DND-41 (cell line): ENCODE results near the gene CYTH3.
A peak's percentile ranks its signal among the peaks of the same experiment; 100 is the strongest.

Source experiments
- ATAC-seq: fragments of 200-7000 bp; cut with Tn5 transposase; 3 replicates; pipeline ENCODE4 v1.9.1; 2021; ENCODE audit warnings: low read depth; ENCODE audit not compliant: insufficient read depth
- DNase-seq: peaks from one replicate; pipeline ENCODE4 v3.0.0-alpha.2; 2020
- H2AFZ ChIP-seq: 2 replicates; pipeline ENCODE4 v1.6.0; 2012; ENCODE audit warnings: low read depth, low read length
- H3K27ac ChIP-seq: 2 replicates; pipeline ENCODE4 v1.5.1; 2012; ENCODE audit warnings: low read length, inconsistent platforms
- H3K27me3 ChIP-seq: fragments of 200-600 bp; sonication (generic); 2 replicates; pipeline ENCODE4 v1.6.0; 2012; ENCODE audit warnings: low read length, mild to moderate bottlenecking, inconsistent platforms; ENCODE audit not compliant: insufficient read depth, poor library complexity
- H3K36me3 ChIP-seq: 2 replicates; pipeline ENCODE4 v1.5.1; 2012; ENCODE audit warnings: low read length, inconsistent platforms; ENCODE audit not compliant: insufficient read depth
- H3K4me1 ChIP-seq: 2 replicates; pipeline ENCODE4 v1.5.1; 2012; ENCODE audit warnings: mild to moderate bottlenecking, low read length; ENCODE audit not compliant: insufficient read depth
- H3K4me2 ChIP-seq: 2 replicates; pipeline ENCODE4 v1.6.0; 2012; ENCODE audit warnings: mild to moderate bottlenecking, moderate library complexity, low read length, inconsistent platforms; ENCODE audit not compliant: insufficient read depth
- H3K4me3 ChIP-seq, 2 experiments: fragments of 200-600 bp in 1 of 2; shearing (Covaris generic) in 1 of 2; 2 replicates each; pipeline ENCODE4 v1.5.1; 2012 to 2016; ENCODE audit warnings: inconsistent platforms in 2 of 2, low read length in 2 of 2, mild to moderate bottlenecking in 2 of 2, low read depth in 1 of 2, moderate library complexity in 1 of 2
- H3K79me2 ChIP-seq: 2 replicates; pipeline ENCODE4 v1.6.0; 2012; ENCODE audit warnings: low read length, inconsistent platforms; ENCODE audit not compliant: insufficient read depth
- H3K9ac ChIP-seq: 2 replicates; pipeline ENCODE4 v1.6.0; 2012; ENCODE audit warnings: low read depth, mild to moderate bottlenecking, inconsistent platforms, low read length, moderate library complexity
- H3K9me3 ChIP-seq: 2 replicates; pipeline ENCODE4 v1.5.1; 2012; ENCODE audit warnings: low read length, moderate library complexity, mild to moderate bottlenecking, inconsistent platforms; ENCODE audit not compliant: insufficient read depth, severe bottlenecking
- H4K20me1 ChIP-seq: 2 replicates; pipeline ENCODE4 v1.6.0; 2012; ENCODE audit warnings: low read length; ENCODE audit not compliant: insufficient read depth
- EZH2 ChIP-seq: IDR thresholded peaks from 3 replicates; pipeline ENCODE4 v1.6.1; 2012; ENCODE audit warnings: borderline replicate concordance, low read depth, mild to moderate bottlenecking, moderate library complexity, low read length, inconsistent platforms; ENCODE audit not compliant: severe bottlenecking
- TF ChIP-seq, protein P1 (sequence below): IDR thresholded peaks from 2 replicates; pipeline ENCODE4 v1.5.1; 2012; ENCODE audit warnings: borderline replicate concordance, low read length, moderate library complexity, mild to moderate bottlenecking; ENCODE audit not compliant: poor library complexity, severe bottlenecking; ENCODE audit errors: extremely low read depth

The CYTH3 gene

DNA sequence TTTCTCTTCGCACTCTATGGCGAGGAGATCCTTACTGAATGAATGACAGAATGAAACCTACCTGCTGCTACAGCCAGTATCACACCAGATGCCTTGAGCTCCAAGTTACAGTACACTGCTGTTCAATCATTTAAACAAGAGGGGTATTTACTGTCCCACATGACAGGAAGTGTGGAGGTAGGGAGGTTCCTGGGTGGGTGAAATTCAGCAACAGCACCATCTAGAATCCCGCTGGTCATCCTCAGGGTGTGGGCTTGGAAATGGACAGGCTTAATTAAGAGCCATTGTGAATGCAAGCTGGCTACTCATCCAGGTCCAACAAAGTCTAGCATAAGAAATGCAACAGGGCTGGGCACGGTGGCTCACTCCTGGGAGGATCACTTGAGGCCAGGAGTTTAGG lies 14.7 kb downstream of the CYTH3 start:
- Histone ChIP-seq H3K79me2 (peaks cover 3% of the 10 kb centered on the region; the same call in 1 of the 2 replicates), H3K4me1 (peaks cover 32% of the 10 kb centered on the region), H2AFZ (no peak overlapping the region), H3K9ac (no peak overlapping the region), H3K27me3 (no peaks in the 10 kb centered on the region), H4K20me1 (peaks cover 3% of the 10 kb centered on the region; the same call in 1 of the 2 replicates), H3K27ac (no peak overlapping the region; the same call in 1 of the 2 replicates), H3K9me3 (no peaks in the 10 kb centered on the region), H3K4me3 (no peak overlapping the region), H3K36me3 (no peaks in the 10 kb centered on the region), H3K4me2 (peak overlapping the region; percentile 15; the same call in 1 of the 2 replicates)
- TF ChIP-seq, protein P1, sequence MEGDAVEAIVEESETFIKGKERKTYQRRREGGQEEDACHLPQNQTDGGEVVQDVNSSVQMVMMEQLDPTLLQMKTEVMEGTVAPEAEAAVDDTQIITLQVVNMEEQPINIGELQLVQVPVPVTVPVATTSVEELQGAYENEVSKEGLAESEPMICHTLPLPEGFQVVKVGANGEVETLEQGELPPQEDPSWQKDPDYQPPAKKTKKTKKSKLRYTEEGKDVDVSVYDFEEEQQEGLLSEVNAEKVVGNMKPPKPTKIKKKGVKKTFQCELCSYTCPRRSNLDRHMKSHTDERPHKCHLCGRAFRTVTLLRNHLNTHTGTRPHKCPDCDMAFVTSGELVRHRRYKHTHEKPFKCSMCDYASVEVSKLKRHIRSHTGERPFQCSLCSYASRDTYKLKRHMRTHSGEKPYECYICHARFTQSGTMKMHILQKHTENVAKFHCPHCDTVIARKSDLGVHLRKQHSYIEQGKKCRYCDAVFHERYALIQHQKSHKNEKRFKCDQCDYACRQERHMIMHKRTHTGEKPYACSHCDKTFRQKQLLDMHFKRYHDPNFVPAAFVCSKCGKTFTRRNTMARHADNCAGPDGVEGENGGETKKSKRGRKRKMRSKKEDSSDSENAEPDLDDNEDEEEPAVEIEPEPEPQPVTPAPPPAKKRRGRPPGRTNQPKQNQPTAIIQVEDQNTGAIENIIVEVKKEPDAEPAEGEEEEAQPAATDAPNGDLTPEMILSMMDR, result no peak
- TF ChIP-seq EZH2, result no peak
- ATAC-seq, result peak; percentile 47; the same call in 1 of the 3 replicates
- DNase-seq, result no peak

DNA sequence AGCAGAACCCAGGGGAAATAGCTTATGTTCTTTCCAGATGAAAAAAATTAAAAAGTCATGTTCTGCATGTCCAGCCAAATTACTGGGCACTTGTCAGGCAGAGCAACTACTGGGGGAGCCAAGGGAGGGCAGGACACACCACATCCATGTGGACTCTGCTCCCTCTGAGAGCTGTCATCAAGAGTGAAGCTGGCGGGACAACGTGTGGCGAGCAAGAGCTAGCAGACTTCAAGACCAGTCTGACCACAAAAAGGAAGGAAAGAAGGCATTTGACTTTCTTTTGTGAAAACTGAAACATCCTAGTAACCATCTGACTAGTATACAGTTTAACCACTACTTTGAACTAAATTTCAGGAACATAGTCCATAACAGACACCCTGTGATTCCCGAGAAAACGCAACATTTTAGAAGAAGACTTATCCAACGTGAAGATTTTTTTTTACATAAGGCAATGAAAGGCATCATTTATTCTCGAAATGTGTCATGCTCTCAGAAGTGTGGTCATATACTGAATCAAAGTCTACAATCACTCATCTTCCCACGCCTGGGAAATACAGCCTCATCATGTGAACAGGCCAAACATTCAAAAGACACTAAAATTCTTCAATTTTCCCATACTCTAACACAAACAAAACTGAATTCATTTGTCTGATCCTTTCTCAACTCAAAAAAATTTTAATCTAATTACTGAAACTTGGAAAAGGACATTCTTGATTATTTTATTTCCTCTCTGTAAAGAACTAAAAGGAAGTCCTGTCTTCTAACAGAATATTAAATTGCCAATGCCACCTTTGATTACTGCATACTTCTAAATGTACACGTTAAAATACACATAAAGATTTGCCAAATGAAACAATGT lies 15.5 kb downstream of the CYTH3 start:
- TF ChIP-seq, protein P1, result no peak
- TF ChIP-seq EZH2, result no peak
- Histone ChIP-seq H3K36me3 (no peaks in the 10 kb centered on the region), H3K27ac (peak overlapping the region; percentile 32; the same call in 1 of the 2 replicates), H3K4me3 (no peak overlapping the region), H3K4me1 (peaks cover 32% of the 10 kb centered on the region), H3K4me2 (peak overlapping the region; percentile 15; the same call in 1 of the 2 replicates), H3K27me3 (no peaks in the 10 kb centered on the region), H3K9ac (no peak overlapping the region; the same call in 1 of the 2 replicates), H3K79me2 (peaks cover 3% of the 10 kb centered on the region; the same call in 1 of the 2 replicates), H2AFZ (no peak overlapping the region), H3K9me3 (no peaks in the 10 kb centered on the region), H4K20me1 (peaks cover 3% of the 10 kb centered on the region; the same call in 1 of the 2 replicates)
- ATAC-seq (peak; percentile 80), DNase-seq (peak; percentile 43)

DNA sequence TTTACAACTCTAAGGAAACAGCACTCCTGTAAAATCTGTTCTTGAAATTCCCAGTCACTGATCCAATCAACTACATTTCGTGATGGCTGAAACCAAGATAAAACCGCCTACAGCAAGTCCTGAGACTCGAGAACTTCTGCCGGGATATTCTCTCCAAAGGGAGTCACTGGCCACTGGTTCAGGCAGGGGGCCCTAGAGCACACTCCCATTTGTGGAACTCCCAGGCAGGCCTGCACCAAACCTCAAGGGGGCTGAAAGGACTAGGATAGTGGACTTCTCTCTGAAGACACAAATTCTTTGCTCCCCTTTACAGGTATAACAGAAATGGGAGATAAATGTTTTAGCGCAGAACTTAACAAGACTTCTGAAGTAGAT lies 16.3 kb downstream of the CYTH3 start:
- TF ChIP-seq, protein P1, result no peak
- TF ChIP-seq EZH2, result no peak
- H3K4me2 ChIP-seq, result no peak overlapping the region
- no peak for ATAC-seq
- peaks cover 32% of the 10 kb centered on the region for H3K4me1 ChIP-seq
- H3K36me3 ChIP-seq, result no peaks in the 10 kb centered on the region
- H2AFZ ChIP-seq, result no peak overlapping the region
- H3K79me2 ChIP-seq, result peaks cover 3% of the 10 kb centered on the region; the same call in 1 of the 2 replicates
- H3K9me3 ChIP-seq, result no peaks in the 10 kb centered on the region
- H3K27ac ChIP-seq, result no peak overlapping the region
- peaks cover 3% of the 10 kb centered on the region; the same call in 1 of the 2 replicates for H4K20me1 ChIP-seq
- no peaks in the 10 kb centered on the region for H3K27me3 ChIP-seq
- no peak overlapping the region for H3K4me3 ChIP-seq
- no peak overlapping the region for H3K9ac ChIP-seq
- no peak for DNase-seq
